Muscle of arm (tissue), 12 donors: ENCODE measurements around the gene ZMYND8. TPM values are rescaled to one million over a fixed set of nuclear protein-coding genes. Genes with fewer than 3 reads are reported as not detected.
A peak's percentile ranks its signal among the peaks of the same experiment; 100 is the strongest.
"Not testable (repeated sequence)": the region's sequence is repeated elsewhere in the genome, so short reads cannot be mapped to it uniquely, and the experiment has no call there.

ENCODE experiments used
- DNase-seq: peaks from one replicate; pipeline ENCODE4 v3.0.0-alpha.2; 2013
- polyA plus RNA-seq, 12 donors: library from polyadenylated mRNA; unstranded; fragments of 120-200 nt; gene quantifications; one replicate each; pipeline ENCODE4 v1.2.1, GENCODE V29; 2013; ENCODE audit not compliant: insufficient read length in 12 of 12

The ZMYND8 gene
- polyA plus RNA-seq, 12 donors, result 14.7 to 83.9 (median 17.1) TPM

- no peak for DNase-seq
These were observed 68.8 kb downstream of the ZMYND8 start for GRCh38 chr20:47287609-47288144.

- DNase-seq, result no peak
These were observed 69.8 kb downstream of the ZMYND8 start for GRCh38 chr20:47286681-47287080.

DNA sequence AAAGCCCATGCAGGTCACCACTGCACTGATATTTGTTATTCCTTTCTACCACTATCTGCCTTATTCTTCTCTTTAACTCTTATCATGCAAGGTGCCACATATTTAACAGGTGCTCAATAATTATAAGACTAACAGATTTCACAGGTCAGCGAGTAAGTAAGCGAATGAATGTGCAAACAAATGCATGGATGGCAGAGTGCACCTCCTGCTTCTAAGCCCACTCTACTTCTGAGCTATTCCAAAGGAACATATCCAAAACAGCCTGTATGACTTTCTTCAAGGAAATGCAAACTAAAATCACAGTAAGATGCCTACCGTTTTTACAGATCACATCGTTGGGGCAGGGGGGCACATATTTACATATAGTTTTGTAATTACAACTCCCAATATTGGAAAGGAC lies 71.3 kb downstream of the ZMYND8 start:
- no peak for DNase-seq

DNA sequence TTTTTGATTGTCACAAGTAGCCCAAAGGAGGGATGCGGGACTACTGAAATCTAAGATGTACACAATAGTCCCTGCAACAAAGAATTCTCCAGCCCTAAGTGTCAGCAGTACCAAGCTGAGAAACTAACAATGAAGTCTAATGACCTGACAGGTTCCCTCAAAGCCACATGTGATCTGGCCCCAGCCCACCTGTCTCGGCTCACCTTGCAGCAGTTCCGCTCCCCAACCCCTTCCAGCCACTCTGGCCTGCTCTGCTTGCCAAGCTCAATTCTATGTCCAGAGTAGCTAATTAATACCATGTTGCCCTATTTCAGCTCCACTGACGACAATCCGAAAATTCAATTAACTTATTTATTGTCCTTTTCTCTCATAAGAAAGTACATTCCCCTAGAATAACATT lies 72.1 kb downstream of the ZMYND8 start:
- DNase-seq, result no peak

GRCh38 chr20:47283411-47283810 lies 73.1 kb downstream of the ZMYND8 start:
- no peak for DNase-seq

GRCh38 chr20:47282864-47283263 lies 73.6 kb downstream of the ZMYND8 start:
- no peak for DNase-seq

- no peak for DNase-seq
These were observed 75.1 kb downstream of the ZMYND8 start for GRCh38 chr20:47281376-47281775.

DNA sequence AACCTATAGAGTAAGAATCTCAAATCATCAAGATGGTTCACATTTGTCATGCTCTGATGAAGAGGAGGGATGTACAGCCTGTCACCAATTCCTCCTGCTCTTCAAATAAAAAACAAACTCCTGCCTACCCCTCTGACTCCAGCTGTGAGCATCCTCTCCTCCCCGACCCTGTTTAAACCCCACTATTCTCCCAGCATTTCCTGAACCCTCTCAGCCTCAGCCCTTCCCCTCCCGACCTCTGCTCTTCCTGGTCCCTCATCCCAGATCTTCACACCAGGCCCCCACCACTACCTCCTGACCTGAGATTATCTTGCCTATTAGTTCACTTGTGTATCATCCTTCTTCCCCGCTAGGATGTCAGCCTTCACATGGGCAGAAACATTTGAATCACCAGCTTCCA lies 75.8 kb downstream of the ZMYND8 start:
- no peak for DNase-seq

GRCh38 chr20:47280228-47280627 lies 76.3 kb downstream of the ZMYND8 start:
- DNase-seq, result no peak

- no peak for DNase-seq
These were observed 77.6 kb downstream of the ZMYND8 start for GRCh38 chr20:47278907-47279348.

GRCh38 chr20:47277535-47277872 lies 79.0 kb downstream of the ZMYND8 start:
- not testable (repeated sequence) for DNase-seq

- DNase-seq, result peak; percentile 71
These were observed 79.5 kb downstream of the ZMYND8 start for GRCh38 chr20:47276851-47277534.

DNA sequence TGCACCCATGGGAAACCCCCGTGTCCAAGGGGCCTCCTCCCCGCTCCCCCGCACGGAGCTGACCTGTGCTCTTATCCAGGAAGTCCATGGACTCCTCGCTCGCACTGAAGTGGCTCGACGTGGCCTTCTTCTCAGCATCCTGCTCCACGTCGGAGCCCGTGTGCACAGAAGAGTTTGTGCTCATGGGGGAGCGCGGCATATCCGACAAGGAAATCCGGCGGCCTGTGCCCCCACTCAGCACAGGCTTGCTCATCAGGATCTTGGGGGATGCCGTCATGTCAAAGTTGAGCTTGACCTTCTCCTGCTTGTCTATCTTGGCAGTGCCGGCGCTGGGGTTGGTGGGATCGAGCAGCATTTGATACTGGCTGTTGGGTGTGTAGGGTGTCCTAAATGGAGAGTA lies 80.2 kb downstream of the ZMYND8 start:
- no peak for DNase-seq

DNA sequence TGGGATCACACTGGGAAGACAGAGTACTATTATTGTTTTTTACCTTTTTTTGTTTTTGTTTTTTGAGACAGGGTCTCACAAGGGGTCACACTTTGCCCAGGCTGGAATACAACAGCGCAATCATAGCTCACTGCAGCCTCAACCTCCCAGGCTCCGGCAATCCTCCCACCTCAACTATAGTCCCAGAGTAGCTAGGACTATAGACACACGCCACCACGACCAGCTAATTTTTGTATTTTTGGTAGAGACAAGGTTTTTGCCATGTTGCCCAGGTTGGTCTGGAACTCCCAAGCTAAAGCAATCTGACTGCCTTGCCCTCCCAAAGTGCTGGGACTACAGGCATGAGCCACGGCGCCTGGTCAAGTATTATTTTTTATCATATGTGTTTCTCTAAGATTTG lies 81.0 kb downstream of the ZMYND8 start:
- no peak for DNase-seq

DNA sequence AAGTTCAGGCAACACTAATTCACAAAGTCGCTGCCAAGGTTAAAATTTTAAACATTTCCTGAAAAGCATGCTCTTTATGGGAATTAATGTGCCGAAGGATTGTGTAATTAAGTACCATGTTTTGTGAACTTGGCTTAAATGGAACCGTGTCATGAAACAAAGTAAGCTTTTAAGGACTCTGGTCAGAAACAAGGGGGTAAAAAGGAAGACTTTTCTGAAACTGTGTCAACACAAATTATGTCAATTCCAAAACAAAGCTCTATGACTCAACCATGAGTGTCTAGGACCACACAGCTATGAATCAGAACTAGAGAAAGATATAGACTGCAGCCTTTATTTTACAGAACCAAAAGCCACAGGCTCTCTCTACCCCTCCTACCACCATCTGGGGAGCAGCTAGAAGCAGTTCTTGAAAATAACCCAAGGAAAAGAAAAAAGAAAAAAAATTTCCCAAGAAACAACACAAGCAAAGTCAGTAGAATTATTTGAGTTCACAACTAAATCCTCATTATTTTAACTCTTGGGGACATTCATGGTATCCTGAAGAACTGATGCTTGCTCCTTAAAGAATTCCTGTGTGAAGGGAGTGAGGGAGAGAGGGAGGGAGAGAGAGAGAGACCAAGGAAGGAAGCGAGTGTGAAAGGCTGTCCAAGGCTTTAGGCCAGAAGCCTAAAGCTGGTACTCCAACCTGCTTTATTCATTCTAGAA lies 81.9 kb downstream of the ZMYND8 start:
- no peak for DNase-seq

DNA sequence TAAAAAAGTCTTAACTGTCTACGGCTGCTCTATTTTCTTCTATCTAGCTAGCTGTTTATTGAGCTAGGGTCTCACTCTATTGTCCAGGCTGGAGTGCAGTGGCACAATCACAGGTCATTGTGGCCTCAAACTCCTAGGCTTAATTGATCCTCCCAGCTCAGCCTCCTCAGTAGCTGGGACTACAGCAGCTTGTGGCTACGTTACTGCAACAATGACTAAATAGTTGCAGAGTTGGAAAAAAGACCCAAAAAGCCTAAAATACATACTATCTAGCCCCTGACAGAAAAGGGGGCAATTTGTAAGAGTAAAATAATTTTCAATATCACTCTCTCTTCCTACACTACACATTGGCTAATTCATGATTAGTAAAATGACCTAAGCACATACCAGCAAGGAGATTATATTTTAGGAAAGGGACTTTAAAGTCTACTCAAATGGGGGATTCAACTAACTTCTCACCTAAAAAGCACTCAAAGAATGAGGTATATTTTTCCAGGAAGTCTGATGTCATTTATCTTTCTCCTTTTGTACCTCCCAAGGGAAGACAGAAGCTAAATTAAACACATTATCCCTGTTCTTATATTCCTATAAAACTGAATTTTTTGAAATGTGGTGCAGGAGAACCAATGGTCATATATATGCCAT lies 82.8 kb downstream of the ZMYND8 start:
- no peak for DNase-seq

GRCh38 chr20:47272893-47273590 lies 83.5 kb downstream of the ZMYND8 start:
- DNase-seq, result peak; percentile 82

DNA sequence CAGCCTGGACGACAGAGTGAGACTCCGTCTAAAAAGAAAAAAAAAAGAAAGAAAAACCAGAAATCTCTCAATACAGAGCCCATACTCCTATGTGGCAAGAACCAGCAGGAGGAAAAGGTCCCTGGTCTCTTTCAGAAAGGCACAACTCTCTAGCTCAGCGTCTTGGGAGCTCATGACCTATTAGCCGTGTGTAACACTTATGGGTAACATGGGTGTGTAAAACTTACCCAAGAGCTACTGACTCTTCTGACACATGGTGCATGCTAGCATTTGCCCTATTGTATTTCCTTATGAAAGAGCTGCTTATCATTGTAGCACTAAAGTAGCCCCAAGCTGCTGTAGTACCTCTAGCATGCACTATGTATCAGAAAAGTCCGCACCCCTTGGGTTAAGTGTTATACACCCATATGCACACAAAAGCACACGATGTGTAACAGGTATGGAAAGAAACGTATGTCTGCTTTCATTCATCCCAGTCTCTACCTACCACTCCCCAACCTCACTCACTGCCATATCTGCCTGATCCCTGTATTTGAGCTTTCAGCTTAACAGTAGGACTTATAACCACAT lies 85.4 kb downstream of the ZMYND8 start:
- no peak for DNase-seq

DNA sequence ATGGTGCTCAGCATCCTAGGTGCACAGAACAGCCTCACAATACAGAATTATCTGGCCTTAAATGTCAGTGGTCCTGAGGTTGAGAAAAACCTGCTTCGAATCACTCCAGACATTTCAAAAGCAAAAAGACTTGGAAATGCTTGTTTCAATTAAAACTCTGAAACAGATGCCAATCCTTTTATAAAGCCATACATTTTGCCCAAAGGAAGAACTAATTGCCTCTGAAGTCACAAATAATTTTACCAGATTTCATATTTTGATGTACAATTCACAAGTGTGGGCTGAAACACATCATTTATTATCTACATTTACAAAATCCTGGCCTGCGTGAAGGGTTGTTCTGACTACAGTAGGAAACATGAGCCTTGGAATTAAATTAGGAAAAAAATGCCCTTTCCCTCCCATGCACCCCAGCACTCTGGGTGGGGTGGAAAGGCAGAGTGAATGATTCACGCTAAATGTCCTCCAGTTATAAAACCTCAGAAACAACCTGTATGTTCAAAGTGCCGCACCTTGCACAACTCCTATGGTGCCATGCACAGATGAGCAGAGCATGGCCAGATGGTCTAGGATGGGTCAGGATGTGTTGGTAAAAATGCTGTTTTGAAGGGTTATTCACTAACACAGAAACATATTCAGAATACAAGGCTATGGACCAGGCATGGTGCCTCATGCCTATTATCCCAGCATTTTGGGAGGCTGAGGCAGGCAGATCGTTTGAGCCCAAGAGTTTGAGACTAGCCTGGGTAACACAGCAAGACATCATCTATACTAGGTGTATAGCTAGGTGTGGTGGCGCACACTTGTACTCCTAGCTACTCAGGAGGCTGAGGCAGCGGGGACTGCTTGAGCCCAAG lies 87.0 kb downstream of the ZMYND8 start:
- DNase-seq, result no peak

DNA sequence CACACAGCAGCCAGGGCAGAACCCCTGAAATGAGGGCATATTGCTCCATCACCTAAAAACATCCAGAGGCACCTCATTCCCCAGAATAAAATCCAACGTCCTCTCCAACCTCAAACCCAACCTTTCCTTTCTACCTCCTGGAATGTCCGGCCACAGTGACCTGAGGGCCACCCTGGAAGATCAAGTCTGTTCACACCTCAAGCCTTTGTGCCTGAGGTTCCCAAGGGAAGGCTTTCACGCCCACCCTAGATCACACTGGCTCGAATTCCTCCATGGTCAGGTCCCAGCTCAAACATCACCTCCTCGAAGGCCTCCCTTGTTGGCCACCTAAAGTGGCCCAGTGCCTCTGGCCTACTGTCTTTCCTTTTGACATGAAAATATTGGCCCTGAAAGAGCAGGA lies 88.9 kb downstream of the ZMYND8 start:
- DNase-seq, result no peak
